Posterior vena cava (tissue), 2 donors: ENCODE measurements around the gene NCKAP1. TPM values are rescaled to one million over a fixed set of nuclear protein-coding genes. Genes with fewer than 3 reads are reported as not detected.
"Not testable (repeated sequence)": the region's sequence is repeated elsewhere in the genome, so short reads cannot be mapped to it uniquely, and the experiment has no call there.

Source experiments
- DNase-seq: peaks from one replicate; pipeline ENCODE4 v3.0.0-alpha.2; 2020; ENCODE audit warnings: low spot score
- intact Hi-C, 2 donors: fragments of 100-400 bp; cut with DNase I; formaldehyde crosslinking; loops; one replicate each; pipeline versions ENCODE4 v1.14.1 to v1.14.2; 2022 to 2023
- long read RNA-seq, 2 donors: library from polyadenylated mRNA; unstranded; transcript quantifications; one replicate each; pipeline ENCODE4 v2.0.0, GENCODE V29; 2020 to 2021
- total RNA-seq, 2 donors: library from RNA; stranded (reverse); fragmentation: NEBNext Ultra II Directional; extraction: Animal tissue kit (Norgen Biotek cat#: 25700); gene quantifications; one replicate each; pipeline ENCODE4 v1.2.1, GENCODE V29; 2021
- donor health status: DM: yes; HTN: yes; CAD: no.
- donor health status: DM: yes; HTN: yes; CAD: no.

NCKAP1 gene, protein sequence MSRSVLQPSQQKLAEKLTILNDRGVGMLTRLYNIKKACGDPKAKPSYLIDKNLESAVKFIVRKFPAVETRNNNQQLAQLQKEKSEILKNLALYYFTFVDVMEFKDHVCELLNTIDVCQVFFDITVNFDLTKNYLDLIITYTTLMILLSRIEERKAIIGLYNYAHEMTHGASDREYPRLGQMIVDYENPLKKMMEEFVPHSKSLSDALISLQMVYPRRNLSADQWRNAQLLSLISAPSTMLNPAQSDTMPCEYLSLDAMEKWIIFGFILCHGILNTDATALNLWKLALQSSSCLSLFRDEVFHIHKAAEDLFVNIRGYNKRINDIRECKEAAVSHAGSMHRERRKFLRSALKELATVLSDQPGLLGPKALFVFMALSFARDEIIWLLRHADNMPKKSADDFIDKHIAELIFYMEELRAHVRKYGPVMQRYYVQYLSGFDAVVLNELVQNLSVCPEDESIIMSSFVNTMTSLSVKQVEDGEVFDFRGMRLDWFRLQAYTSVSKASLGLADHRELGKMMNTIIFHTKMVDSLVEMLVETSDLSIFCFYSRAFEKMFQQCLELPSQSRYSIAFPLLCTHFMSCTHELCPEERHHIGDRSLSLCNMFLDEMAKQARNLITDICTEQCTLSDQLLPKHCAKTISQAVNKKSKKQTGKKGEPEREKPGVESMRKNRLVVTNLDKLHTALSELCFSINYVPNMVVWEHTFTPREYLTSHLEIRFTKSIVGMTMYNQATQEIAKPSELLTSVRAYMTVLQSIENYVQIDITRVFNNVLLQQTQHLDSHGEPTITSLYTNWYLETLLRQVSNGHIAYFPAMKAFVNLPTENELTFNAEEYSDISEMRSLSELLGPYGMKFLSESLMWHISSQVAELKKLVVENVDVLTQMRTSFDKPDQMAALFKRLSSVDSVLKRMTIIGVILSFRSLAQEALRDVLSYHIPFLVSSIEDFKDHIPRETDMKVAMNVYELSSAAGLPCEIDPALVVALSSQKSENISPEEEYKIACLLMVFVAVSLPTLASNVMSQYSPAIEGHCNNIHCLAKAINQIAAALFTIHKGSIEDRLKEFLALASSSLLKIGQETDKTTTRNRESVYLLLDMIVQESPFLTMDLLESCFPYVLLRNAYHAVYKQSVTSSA
- 100 to 1,000 TPM; 187 to 280 TPM for total RNA-seq
- long read RNA-seq, donor 1, full-length matches to known transcripts, result 26 of 49 reads
- long read RNA-seq, donor 1, partial matches to known transcripts, result 20 of 49 reads
- long read RNA-seq, donor 1, other reads (novel, unspliced or antisense), result 3 of 49 reads
- long read RNA-seq, donor 2, full-length matches to known transcripts, result 3 of 16 reads
- long read RNA-seq, donor 2, partial matches to known transcripts, result 10 of 16 reads
- long read RNA-seq, donor 2, other reads (novel, unspliced or antisense), result 3 of 16 reads

DNA sequence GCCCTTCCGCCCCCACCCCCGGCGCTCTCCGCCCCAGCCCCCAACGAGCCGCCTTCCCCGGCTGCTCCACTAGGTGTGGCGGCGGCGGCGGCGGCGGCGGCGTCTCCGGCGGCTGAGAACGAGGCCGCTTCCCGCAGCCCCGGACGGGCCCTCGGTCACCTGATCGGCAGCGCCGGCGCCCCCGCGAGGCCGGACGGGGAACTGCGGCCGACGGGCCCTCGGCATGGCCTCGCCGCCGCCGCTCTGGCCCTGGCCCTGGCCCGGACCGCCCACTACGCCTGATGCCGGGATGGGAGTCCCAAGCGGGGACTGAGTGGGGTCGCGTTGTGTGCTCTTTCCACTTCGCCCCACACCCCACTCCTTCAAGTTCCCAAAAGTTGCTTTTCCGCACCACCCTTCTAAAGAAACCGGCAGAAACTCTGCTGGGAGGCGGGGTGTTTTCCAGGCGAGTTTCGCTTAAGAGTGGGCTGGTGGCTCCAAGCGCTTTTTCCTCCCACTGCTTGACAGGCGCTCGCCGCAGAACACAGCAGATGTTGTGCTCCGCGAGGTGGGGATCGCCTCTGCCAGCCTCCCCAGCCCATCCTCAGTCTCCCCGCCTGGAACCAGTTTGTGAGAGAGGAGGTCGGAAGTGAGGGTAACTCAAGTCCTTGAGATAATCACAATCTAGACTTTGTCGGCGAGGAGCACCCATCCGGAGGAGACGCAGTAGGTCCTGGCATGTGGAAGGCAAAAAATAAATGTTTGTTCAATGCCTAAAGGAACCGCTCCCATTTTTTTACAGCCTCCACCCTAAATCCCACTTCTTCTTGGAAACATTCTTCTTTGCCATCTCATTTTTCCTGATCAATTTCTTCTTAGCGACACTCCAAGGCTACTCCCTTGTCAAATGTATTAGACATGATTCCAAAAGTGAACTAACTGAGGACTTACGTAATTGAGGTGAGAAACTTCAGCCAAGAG is at the start of gene NCKAP1:
Gene NCKAP1, minus strand, starts transcription at position 117 of the 960 bp plus-strand sequence. CDS start 358 bp downstream, outside the sequence.
- intact Hi-C loops, result no loop called here
- peak; percentile 97 for DNase-seq

DNA sequence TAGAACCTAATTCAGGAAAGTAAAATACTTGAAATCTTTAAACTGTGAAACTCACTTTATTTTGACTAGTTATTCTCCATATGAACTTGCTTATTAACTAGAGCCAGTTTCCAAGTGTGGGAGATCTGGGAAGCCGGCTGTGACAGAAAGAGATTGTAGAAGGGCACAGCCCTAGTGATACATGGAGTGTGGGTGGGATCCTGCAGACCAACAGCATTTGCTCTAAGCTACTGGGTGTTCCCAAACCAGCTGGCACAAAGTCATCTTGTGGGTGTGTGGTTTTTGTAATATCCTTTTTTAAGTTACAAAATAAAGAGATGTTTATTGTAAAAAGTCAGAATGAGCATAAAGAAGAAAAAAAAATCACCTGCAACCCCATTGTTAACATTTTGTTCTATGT is 43.7 kb upstream of the NCKAP1 start:
- no peak for DNase-seq
- intact Hi-C loops, result no loop called here

- intact Hi-C loops, result no loop called here
- DNase-seq, result no peak
Measured at GRCh38 chr2:183079139-183079775, 41.0 kb upstream of the NCKAP1 start.

GRCh38 chr2:183078464-183079138 is 40.3 kb upstream of the NCKAP1 start, which contains the start of gene DUSP19:
Gene DUSP19 (plus strand): TSS chr2:183078747. CDS start chr2:183078934, 187 bp downstream.
- peak; percentile 83 for DNase-seq
- intact Hi-C loops, result no loop called here

- no peak for DNase-seq
- intact Hi-C loops, result no loop called here
Measured at GRCh38 chr2:183078163-183078463, 39.9 kb upstream of the NCKAP1 start.

GRCh38 chr2:183072177-183072576 is 33.9 kb upstream of the NCKAP1 start:
- intact Hi-C loops, result no loop called here

DNA sequence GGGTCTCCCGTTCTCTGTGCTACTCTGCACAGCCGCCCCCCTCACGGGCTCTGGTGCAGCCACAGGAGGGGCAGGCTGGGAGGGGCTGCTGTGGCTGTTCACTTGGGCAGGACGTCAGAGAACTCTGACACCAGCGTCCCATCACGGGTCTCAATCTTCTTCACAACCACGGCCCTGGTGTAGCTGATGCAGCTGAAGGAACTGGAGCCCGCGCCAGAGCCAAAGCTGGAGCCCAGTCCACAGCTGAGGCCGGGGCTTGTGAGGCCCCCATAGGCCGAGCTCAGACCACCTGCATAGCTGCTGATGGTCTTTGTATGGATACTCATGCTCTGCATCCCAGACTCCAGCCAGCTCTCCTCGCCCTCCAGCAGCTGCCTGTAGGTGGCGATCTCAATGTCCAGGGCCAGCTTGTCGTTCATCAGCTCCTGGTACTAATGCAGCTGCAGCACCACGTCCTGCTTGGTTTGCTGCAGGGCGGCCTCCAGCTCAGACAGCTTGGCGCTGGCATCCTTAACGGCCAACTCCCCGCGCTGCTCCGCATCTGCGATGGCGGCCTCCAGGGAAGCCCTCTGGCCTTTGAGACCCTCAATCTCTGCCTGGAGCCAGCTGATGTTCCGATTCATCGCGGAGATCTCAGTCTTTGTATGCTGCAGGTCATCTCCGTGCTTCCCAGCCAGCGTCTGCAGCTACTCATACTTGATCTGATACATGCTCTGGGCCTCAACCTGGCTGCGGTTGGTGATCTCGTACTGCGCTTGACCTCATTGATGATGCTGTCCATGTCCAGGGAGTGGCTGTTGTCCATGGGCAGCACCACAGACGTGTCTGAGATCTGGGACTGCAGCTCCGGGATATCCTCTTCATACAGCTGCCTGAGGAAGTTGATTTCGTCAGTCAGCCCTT is 32.9 kb upstream of the NCKAP1 start:
- no peak for DNase-seq
- intact Hi-C loops, result no loop called here

More at GRCh38 chr2:183072177-183072576, 33.9 kb upstream of the NCKAP1 start:
- DNase-seq, result no peak

DNA sequence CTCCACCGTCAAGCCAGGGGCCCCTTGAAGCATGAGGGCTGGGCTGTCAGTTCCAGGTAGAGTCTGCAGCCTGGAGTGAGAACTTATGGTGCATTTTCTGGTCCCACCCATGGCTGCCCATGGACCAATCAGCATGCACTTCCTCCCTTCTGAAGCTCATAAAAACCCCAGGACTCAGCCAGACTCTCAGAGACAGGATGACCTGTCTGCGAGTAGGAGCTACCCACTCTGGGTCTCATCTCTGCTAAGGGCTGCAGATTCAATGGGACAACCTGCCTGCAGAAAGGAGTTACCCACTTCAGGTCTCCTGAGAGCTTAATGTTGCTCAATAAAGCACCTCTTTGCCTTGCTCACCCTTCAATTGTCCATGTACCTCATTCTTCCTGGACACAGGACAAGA is 30.9 kb upstream of the NCKAP1 start:
- DNase-seq, result no peak
- intact Hi-C loops, result no loop called here

DNA sequence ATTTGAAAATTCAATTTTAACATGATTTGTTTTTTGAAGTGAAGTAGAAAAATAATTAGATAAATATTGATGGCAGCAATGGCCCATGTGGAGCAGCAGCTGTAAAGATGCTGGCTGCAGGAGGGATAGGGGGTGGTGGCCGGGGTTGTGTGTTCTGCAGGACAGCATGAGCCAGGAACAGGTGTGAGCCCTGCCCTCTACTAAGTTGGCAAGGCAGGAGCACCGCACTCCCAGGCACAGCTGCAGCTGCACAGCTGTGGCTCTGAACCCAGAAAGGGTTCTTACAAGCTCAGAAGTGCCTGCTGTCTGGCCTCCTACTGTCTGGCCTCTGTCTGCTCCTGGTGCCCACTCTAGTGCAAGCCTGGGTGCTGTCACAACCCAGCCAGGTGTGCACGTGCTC is 30.3 kb upstream of the NCKAP1 start:
- DNase-seq, result no peak
- intact Hi-C loops, result no loop called here

DNA sequence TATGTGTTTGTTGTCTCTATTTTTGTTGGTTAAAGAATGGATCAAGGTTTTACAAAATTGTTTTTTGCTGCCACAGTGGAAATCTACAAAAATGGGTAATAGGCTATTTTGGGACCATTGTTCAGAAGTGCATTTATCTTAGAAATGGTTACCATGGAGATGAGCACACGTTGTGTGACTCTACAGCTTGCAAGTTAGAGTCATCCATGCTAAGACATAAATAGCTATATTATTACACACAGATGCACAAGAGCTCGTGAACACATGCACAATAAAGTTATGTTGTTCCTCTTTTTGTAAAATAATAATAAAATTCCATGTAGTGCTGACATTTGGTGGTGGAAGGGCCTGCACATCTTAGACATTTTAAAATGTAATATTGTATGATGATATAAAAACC is 24.8 kb upstream of the NCKAP1 start:
- DNase-seq, result no peak
- intact Hi-C loops, result no loop called here

DNA sequence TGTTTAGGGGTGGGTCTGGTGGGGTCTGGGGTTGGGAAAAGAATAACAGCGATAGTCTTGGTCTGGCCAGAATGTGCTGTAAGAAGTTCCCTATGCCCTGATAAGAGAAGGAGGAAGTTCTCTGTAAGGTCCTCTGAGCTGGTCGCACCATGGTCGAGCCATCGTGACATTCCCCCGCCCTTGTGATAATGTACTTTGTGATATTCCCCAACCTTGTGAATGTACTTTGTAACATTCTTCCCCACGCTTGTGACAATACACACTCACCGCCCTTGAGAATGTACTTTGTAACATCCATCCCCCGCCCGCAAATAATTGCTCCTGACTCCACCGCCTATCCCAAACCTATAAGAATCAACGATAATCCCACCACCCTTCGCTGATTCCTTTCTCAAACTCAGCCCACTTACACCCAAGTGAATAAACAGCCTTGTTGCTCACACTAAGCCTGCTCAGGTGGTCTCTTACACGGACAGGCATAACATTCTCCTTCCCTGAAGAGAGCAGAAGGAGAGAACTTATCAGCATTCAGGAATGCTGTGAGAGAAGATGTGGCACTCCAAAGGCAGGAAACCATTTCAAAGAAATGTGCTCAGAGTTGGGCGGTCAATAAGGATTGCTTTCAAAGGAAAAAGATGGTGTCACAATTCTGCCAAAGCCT is 22.4 kb upstream of the NCKAP1 start:
- no peak for DNase-seq
- intact Hi-C loops, result no loop called here

- no peak for DNase-seq
- intact Hi-C loops, result no loop called here
Measured at GRCh38 chr2:183059561-183059960, 21.3 kb upstream of the NCKAP1 start.

DNA sequence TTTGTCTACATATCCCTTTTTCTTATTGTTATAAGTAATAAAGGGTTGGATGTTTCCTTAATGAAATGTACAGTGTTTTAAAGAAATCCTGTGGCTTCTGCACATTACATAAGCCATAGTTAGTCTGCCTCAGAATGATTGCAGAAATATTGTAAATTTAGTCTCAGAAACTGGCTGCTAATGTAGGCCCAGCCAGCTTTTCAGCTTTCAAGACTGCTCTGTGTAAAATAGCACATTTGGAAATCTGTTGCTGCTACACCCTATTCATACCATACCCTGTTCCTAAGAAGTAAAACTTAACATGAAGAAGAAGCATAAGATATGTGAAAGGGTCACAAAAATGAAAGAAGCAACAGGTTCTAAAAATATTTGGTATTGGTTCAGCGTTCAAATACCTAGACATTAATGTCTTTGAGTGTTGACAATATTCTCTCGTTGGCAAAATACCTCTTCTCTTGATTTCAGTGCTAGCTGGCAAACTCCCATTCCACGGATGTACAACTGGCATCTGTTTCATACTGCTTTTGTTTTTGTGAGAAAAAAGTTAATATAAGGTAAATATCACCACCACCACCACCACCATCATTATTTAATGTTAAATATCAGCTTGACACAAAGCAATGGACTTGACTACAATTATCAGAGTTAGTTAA is 19.2 kb upstream of the NCKAP1 start:
- DNase-seq, result no peak
- intact Hi-C loops, result no loop called here

DNA sequence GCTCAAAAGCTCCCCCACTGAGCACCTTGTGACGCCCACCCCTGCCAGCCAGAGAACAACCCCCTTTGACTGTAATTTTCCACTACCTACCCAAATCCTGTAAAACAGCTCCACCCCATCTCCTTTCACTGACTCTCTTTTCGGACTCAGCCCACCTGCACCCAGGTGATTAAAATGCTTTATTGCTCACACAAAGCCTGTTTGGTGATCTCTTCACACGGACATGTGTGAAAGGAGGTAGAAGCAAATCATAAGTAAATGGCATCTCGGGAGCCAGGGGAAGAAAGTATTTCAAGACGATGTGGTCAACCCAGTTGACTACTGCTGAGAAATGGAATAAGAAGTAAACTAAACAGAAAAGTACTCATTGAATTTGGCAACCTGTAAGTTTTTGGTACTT is 11.2 kb upstream of the NCKAP1 start:
- no peak for DNase-seq
- intact Hi-C loops, result loop anchor here in 1 of 2 donors (10.0 kb wide), 1 partner anchor 255 kb away; no protein-coding TSS in a partner anchor

- intact Hi-C loops, result loop anchor here in 1 of 2 donors (10.0 kb wide), 1 partner anchor 257 kb away; no protein-coding TSS in a partner anchor
- not testable (repeated sequence) for DNase-seq
Measured at GRCh38 chr2:183047486-183048125, 9.3 kb upstream of the NCKAP1 start.
